Breast epithelium (tissue), 4 donors: ENCODE results near the gene CACNA1A. TPM values are rescaled to one million over a fixed set of nuclear protein-coding genes. Genes with fewer than 3 reads are reported as not detected.

Experiments
- DNase-seq, 2 donors: peaks; one replicate each; pipeline ENCODE4 v3.0.0-alpha.2; 2019; ENCODE audit warnings: low spot score in 2 of 2
- H3K27ac ChIP-seq, 2 donors: fragments of 200-600 bp; sonication (generic) in 1 of 2; one replicate each; pipeline ENCODE4 v1.5.1; 2016 to 2019; ENCODE audit warnings: mild to moderate bottlenecking in 1 of 2
- H3K27me3 ChIP-seq, 2 donors: fragments of 200-600 bp; sonication (generic) in 1 of 2; one replicate each; pipeline versions ENCODE4 v1.5.1 to v1.6.0; 2017 to 2019; ENCODE audit warnings: control low read depth in 1 of 2, mild to moderate bottlenecking in 1 of 2
- H3K36me3 ChIP-seq: fragments of 200-600 bp; one replicate; pipeline ENCODE4 v1.5.1; 2019
- H3K4me1 ChIP-seq, 2 donors: fragments of 200-600 bp; sonication (generic); one replicate each; pipeline ENCODE4 v1.5.1; 2016 to 2019; ENCODE audit warnings: control low read depth in 1 of 2
- H3K4me3 ChIP-seq, 3 donors: fragments of 200-600 bp; sonication (generic); 1 replicate in 2 of 3; 2 replicates in 1 of 3; pipeline ENCODE4 v1.5.1; 2016 to 2019; ENCODE audit warnings: mild to moderate bottlenecking in 3 of 3, moderate library complexity in 2 of 3
- H3K9me3 ChIP-seq, 2 donors: fragments of 200-600 bp; sonication (generic) in 1 of 2; one replicate each; pipeline ENCODE4 v1.5.1; 2016 to 2019; ENCODE audit warnings: control low read depth in 1 of 2
- CTCF ChIP-seq, 3 donors: fragments of 450-650 bp; IDR thresholded peaks; one replicate each; pipeline ENCODE4 v1.5.1; 2016 to 2017; ENCODE audit warnings: antibody characterized with exemption in 3 of 3, mild to moderate bottlenecking in 3 of 3, moderate library complexity in 3 of 3
- POLR2A ChIP-seq: fragments of 450-650 bp; IDR thresholded peaks from one replicate; pipeline ENCODE4 v1.6.1; 2016; ENCODE audit warnings: antibody characterized with exemption, mild to moderate bottlenecking, moderate library complexity
- POLR2AphosphoS5 ChIP-seq, 3 donors: sonication (generic); formaldehyde crosslinking; IDR thresholded peaks; one replicate each; pipeline ENCODE4 v1.6.1; 2017; ENCODE audit warnings: antibody characterized with exemption in 3 of 3
- intact Hi-C: fragments of 100-400 bp; cut with DNase I; formaldehyde crosslinking; loops from one replicate; pipeline ENCODE4 v1.15.1; 2023; ENCODE audit warnings: low total_unique reads
- total RNA-seq, 3 donors: library from RNA; depleted of rRNA; stranded (reverse); fragments of >200 nt; gene quantifications; one replicate each; pipeline ENCODE4 v1.1.0, GENCODE V29; 2016

Gene CACNA1A
- 1 to 10 TPM in 1 of 3 donors, under 1 TPM in 2; 0.16 to 1.0 (median 0.33) TPM for total RNA-seq

DNA sequence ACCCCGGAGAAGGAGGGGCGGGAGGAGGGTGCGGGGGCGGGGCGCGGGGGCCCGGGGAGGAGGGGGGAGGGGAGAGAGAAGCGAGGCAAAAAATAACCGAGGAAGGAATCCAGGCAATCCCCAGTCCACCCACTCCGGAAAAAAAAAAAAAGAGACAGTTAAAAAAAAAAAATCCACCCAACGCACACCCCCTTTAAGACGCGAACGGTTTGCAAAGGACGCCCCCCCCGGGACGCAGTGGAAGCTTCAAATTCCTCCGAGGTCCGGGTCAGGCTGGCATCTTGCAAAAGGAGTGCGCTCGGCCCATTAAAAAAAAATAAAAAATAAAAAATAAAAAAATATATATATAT is at the start of gene CACNA1A:
Gene CACNA1A (minus strand): TSS at position 9 of the 350 bp plus-strand sequence. CDS start 255 bp downstream, outside the sequence.
- Histone ChIP-seq H3K36me3 (no peaks in the 10 kb centered on the region), H3K9me3 (no peaks in the 10 kb centered on the region), H3K27me3 (peaks cover 0 to 76% of the 10 kb centered on the region in 2 donors), H3K4me1 (no peaks in the 10 kb centered on the region), H3K4me3 (peak within 1 kb of the TSS; percentile 29 to 61 (median 43)), H3K27ac (no peak within 1 kb of the TSS)
- DNase-seq: no peak
- intact Hi-C loops: no loop called here
- TF ChIP-seq CTCF (IDR thresholded peaks at IDR 0.05): no peak
- no peak for TF ChIP-seq POLR2A
- TF ChIP-seq POLR2AphosphoS5 (IDR thresholded peaks at IDR 0.05): no peak

GRCh38 chr19:13554506-13555240 is 48.4 kb upstream of the CACNA1A start:
- no peaks in the 10 kb centered on the region for H3K36me3 ChIP-seq
- no peaks in the 10 kb centered on the region for H3K9me3 ChIP-seq
- H3K4me1 ChIP-seq: no peaks in the 10 kb centered on the region
- H3K4me3 ChIP-seq: no peak overlapping the region
- no peak for DNase-seq
- no peak for TF ChIP-seq POLR2AphosphoS5 (IDR thresholded peaks at IDR 0.05)
- no peak for TF ChIP-seq CTCF (IDR thresholded peaks at IDR 0.05)
- TF ChIP-seq POLR2A: no peak
- peaks cover 0 to 6% of the 10 kb centered on the region in 2 donors for H3K27me3 ChIP-seq
- intact Hi-C loops: no loop called here
- no peak overlapping the region for H3K27ac ChIP-seq

DNA sequence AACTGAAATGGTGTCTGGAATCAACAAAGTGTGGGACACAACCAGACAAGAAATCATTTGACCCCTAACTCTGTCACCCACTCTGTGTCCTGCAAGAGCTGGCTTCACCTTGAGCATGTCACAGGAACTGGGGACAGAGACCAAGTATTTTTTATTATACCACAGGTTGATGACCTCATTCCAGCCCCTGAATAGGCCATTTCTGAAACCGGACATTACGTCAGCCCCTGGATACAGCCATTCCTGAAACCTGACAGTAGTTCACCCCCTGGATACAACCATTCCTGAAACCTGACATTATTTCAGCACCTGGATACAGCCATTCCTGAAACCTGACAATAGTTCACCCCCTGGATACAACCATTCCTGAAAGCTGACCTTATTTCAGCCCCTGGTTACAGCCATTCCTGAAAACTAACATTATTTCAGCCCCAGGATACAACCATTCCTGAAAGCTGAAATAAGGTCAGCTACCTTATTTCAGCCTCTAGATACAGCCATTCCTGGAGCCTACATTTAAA is 47.7 kb upstream of the CACNA1A start:
- DNase-seq: no peak
- Histone ChIP-seq H3K4me1 (no peaks in the 10 kb centered on the region), H3K36me3 (no peaks in the 10 kb centered on the region), H3K27me3 (peaks cover 0 to 6% of the 10 kb centered on the region in 2 donors), H3K27ac (no peak overlapping the region), H3K9me3 (no peaks in the 10 kb centered on the region), H3K4me3 (no peak overlapping the region)
- intact Hi-C loops: no loop called here
- no peak for TF ChIP-seq POLR2AphosphoS5 (IDR thresholded peaks at IDR 0.05)
- no peak for TF ChIP-seq POLR2A
- no peak for TF ChIP-seq CTCF (IDR thresholded peaks at IDR 0.05)

DNA sequence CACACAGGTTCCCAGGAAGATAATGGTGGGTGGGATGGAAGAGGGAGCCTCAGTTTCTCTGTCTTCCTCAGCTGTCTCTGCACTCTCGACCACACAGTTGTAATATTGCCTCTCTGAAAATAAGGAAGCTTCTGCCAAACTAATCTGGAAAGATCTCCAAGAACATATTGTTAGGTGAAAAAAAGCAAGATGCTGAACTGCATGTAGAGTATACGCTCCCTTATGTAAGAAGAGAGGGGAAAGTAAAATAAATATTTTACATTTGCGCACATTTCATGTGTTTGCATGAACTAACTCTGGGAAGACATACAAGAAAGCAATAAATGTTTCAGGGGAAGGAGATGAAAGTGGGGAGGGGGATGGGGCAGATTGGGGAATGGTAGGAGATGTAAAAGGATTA is 41.9 kb upstream of the CACNA1A start:
- H3K27me3 ChIP-seq: peaks cover 0 to 15% of the 10 kb centered on the region in 2 donors
- intact Hi-C loops: no loop called here
- no peak overlapping the region for H3K27ac ChIP-seq
- H3K9me3 ChIP-seq: peaks cover 12% of the 10 kb centered on the region in 2 donors
- no peak for TF ChIP-seq POLR2A
- no peak for TF ChIP-seq CTCF (IDR thresholded peaks at IDR 0.05)
- no peak for TF ChIP-seq POLR2AphosphoS5 (IDR thresholded peaks at IDR 0.05)
- no peak for DNase-seq
- H3K4me1 ChIP-seq: no peaks in the 10 kb centered on the region
- no peak overlapping the region for H3K4me3 ChIP-seq
- H3K36me3 ChIP-seq: no peaks in the 10 kb centered on the region

DNA sequence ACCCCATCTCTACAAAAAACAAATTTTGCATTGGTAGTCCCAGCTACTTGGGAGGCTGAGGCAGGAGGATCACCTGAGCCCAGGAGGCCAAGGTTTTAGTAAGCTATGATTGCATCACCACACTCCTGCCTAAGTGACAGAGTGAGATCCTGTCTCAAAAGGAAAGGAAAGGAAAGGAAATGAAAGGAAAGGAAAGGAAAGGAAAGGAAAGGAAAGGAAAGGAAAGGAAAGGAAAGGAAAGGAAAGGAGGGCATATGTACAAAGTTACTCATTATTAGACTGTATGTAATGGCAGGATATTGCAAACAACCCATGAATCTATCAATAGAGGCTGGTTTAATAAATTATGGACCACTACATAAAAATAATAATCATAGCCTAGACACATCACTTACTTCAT is 40.8 kb upstream of the CACNA1A start:
- Histone ChIP-seq H3K9me3 (peaks cover 12% of the 10 kb centered on the region in 2 donors), H3K4me3 (no peak overlapping the region), H3K4me1 (no peaks in the 10 kb centered on the region), H3K27me3 (peaks cover 0 to 17% of the 10 kb centered on the region in 2 donors), H3K36me3 (no peaks in the 10 kb centered on the region), H3K27ac (no peak overlapping the region)
- no peak for TF ChIP-seq POLR2AphosphoS5 (IDR thresholded peaks at IDR 0.05)
- TF ChIP-seq CTCF (IDR thresholded peaks at IDR 0.05): no peak
- TF ChIP-seq POLR2A: no peak
- intact Hi-C loops: no loop called here
- DNase-seq: no peak
